OCI-LY3 (cell line): ENCODE data around the gene CHST11.

ENCODE experiments used
- CTCF ChIP-seq: fragments of 200-600, 300-600 bp; sonication (generic); IDR thresholded peaks from 2 replicates; pipeline ENCODE4 v1.5.1; 2014; ENCODE audit warnings: antibody characterized with exemption, low read length, low read depth
- EZH2phosphoT487 ChIP-seq: fragments of 200-600 bp; shearing (Covaris generic); IDR thresholded peaks from 2 replicates; pipeline ENCODE4 v1.6.1; 2018; ENCODE audit warnings: antibody characterized with exemption, mixed run types, low read depth

- TF ChIP-seq CTCF: no peak
- no peak for TF ChIP-seq EZH2phosphoT487
These were observed 29.1 kb downstream of the CHST11 start for GRCh38 chr12:104485651-104486362.
